ENCODE measurements around the gene SLC27A5. TPM values are rescaled to one million over a fixed set of nuclear protein-coding genes. Genes with fewer than 3 reads are reported as not detected.

SLC27A5 gene
- total and polyA plus RNA-seq, 2 of the 4 experiments (the other 2 are of a cell fraction), result 7.7 to 11.2 TPM

DNA sequence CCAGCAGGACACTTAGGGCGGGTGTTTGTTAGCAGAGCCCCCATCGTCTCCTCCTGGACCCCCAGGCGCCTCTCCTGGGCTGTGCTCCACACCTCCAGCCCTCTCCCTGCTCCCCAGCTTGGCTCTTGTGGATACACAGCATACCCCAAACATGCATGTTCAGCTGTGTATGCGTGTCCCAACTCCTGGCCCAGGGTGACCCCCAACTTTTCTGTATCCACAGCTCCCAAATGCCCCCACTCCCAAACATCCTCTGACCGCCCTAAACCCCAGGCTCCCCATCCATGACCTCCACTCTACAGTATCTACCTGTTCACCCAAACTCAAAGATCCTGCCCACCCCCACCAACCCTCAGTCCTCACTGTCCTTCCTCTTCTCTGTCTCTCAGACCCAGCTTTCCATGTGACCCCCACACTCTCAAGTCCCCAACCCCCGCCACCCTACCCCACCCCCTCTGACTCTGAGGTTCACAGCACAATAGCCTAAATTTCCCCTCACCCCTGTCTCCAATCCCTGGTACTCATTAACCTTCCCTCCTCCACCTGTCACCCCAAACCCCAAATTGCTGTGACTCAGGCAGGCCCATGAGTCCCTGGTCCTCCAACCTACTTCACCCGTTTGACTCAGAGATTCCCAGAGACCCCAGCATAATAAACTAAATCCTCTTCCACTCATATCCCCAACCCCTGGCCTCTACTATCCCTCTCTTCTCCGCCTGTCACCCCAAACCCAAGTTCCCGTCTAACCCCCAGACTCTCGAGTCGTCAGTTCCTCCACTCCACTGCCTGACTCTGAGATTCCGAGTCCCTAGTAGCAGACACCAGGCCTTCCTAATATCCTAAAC lies 45.7 kb upstream of the SLC27A5 start:
- Histone ChIP-seq H2BK15ac (ENCODE audit: low read depth, low read length) (no peak overlapping the region), H3K4ac (ENCODE audit: low read depth, low read length) (peak overlapping the region; percentile 74), H3K9me3 (ENCODE audit: control insufficient read depth, insufficient read depth, low read length) (no peaks in the 10 kb centered on the region), H3K36me3 (ENCODE audit: control insufficient read depth, insufficient read depth, low read length) (peaks cover 15% of the 10 kb centered on the region), H3K18ac (ENCODE audit: low read depth, low read length) (no peak overlapping the region), H4K5ac (ENCODE audit: low read depth, low read length) (no peak overlapping the region), H3K56ac (ENCODE audit: extremely low read depth, insufficient read depth, low read length) (peak overlapping the region; percentile 87), H3K14ac (replicated peaks; ENCODE audit: low read depth, low read length) (peak overlapping the region; percentile 44), H4K8ac (ENCODE audit: low read depth in 2 of 2, low read length in 2 of 2) (peak overlapping the region; percentile 34 to 86; a peak in 1 of 4 replicates), H4K91ac (ENCODE audit: insufficient read depth, low read depth, low read length) (no peak overlapping the region; the same call in 1 of the 2 replicates), H3K9ac (ENCODE audit: low read depth, low read length) (peak overlapping the region; percentile 97), H2AFZ (replicated peaks; ENCODE audit: low read length, poor library complexity) (no peak overlapping the region), H3K27ac (ENCODE audit: insufficient read depth, low read length) (peak overlapping the region; percentile 94), H2BK20ac (ENCODE audit: low read depth, low read length) (no peak overlapping the region), H2AK5ac (ENCODE audit: low read depth, low read length) (peak overlapping the region; percentile 88), H3K9me1 (ENCODE audit: insufficient read depth, low read length) (peaks cover 28% of the 10 kb centered on the region), H4K20me1 (ENCODE audit: insufficient read depth, low read length) (peaks cover 12% of the 10 kb centered on the region), H2BK5ac (ENCODE audit: low read depth, low read length, poor library complexity, severe bottlenecking) (peak overlapping the region; percentile 75), H3K79me1 (ENCODE audit: low read depth in 1 of 2, low read length in 2 of 2) (peaks cover 18 to 60% of the 10 kb centered on the region in 2 experiments), H2AK9ac (replicated peaks; ENCODE audit: low read depth, low read length, poor library complexity) (peak overlapping the region; percentile 96), H3K23ac (ENCODE audit: low read depth, low read length) (peak overlapping the region; percentile 79), H3K4me3 (ENCODE audit: insufficient read depth, low read depth, low read length) (peak overlapping the region; percentile 81), H3K4me2 (ENCODE audit: low read depth, low read length) (peak overlapping the region; percentile 82), H3K27me3 (ENCODE audit: control insufficient read depth, insufficient read depth, low read length) (no peaks in the 10 kb centered on the region), H2BK120ac (ENCODE audit: low read depth, low read length) (no peak overlapping the region), H3K4me1 (ENCODE audit: control insufficient read depth, insufficient read depth, low read length) (peaks cover 28% of the 10 kb centered on the region)
- TF ChIP-seq USF2 (IDR thresholded peaks at IDR 0.05; ENCODE audit: low read depth, low read length) (no peak), MAFK (IDR thresholded peaks at IDR 0.05; ENCODE audit: low read depth, low read length) (no peak), RAD21 (IDR thresholded peaks at IDR 0.05; ENCODE audit: low read length) (no peak), NFE2L2 (IDR thresholded peaks at IDR 0.05; ENCODE audit: low read depth, low read length) (no peak), CEBPB (IDR thresholded peaks at IDR 0.05; ENCODE audit: low read depth, low read length) (no peak), CHD1 (IDR thresholded peaks at IDR 0.05; ENCODE audit: low read depth, low read length) (no peak)
- TF ChIP-seq, protein P1, sequence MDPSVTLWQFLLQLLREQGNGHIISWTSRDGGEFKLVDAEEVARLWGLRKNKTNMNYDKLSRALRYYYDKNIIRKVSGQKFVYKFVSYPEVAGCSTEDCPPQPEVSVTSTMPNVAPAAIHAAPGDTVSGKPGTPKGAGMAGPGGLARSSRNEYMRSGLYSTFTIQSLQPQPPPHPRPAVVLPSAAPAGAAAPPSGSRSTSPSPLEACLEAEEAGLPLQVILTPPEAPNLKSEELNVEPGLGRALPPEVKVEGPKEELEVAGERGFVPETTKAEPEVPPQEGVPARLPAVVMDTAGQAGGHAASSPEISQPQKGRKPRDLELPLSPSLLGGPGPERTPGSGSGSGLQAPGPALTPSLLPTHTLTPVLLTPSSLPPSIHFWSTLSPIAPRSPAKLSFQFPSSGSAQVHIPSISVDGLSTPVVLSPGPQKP (IDR thresholded peaks at IDR 0.05; ENCODE audit: borderline replicate concordance, low read depth, low read length), result no peak
- DNase-seq (no peak), ATAC-seq (ENCODE audit: low read depth) (no peak)
- intact Hi-C loops (cut with micrococcal nuclease) (loop anchor here (2.0 kb wide), 1 partner anchor 13 kb away; the partner anchor contains the start of gene TRIM28), dilution Hi-C loops (cut with HindIII; ENCODE audit: low sequenced_read_pairs, unreplicated experiment) (no loop called here), in situ Hi-C loops (cut with MboI; ENCODE audit: low sequenced_read_pairs) (no loop called here)
- BruUV-seq (replicated peaks), result no TSS peak
- CTCF ChIA-PET, result no interaction called here
- POLR2A ChIA-PET (ENCODE audit: unreplicated experiment), result no interaction called here
- WGBS, 2 experiments (ENCODE audit: extremely low coverage in 2 of 2, insufficient read length in 1 of 2), result 14% methylated on average over 7 of the region's 12 CpGs; no CpG with 5 or more reads in 1 of the 2 experiments
